Nephron progenitor cell (in vitro differentiated cells): ENCODE results near the gene TBC1D7.

ENCODE experiments used
- DNase-seq: peaks from one replicate; pipeline ENCODE4 v3.0.0; 2021
- H3K27ac Mint-ChIP-seq: 2 replicates; pipeline ENCODE4 v1.8.0; 2021; ENCODE audit warnings: mild to moderate bottlenecking, moderate library complexity, mixed read lengths
- H3K27me3 Mint-ChIP-seq: 2 replicates; pipeline ENCODE4 v1.8.0; 2021; ENCODE audit warnings: mild to moderate bottlenecking, low read depth, mixed read lengths; ENCODE audit not compliant: poor library complexity
- H3K36me3 Mint-ChIP-seq: 2 replicates; pipeline ENCODE4 v1.8.0; 2021; ENCODE audit warnings: low read depth, mixed read lengths
- H3K4me1 Mint-ChIP-seq: 2 replicates; pipeline ENCODE4 v1.8.0; 2021; ENCODE audit warnings: mixed read lengths
- H3K4me3 Mint-ChIP-seq: 2 replicates; pipeline ENCODE4 v1.8.0; 2021; ENCODE audit warnings: mild to moderate bottlenecking, moderate library complexity, mixed read lengths
- H3K9me3 Mint-ChIP-seq: 2 replicates; pipeline ENCODE4 v1.8.0; 2021; ENCODE audit warnings: mild to moderate bottlenecking, moderate library complexity, mixed read lengths
- CTCF ChIP-seq: fragments of 200-600 bp; sonication (generic); IDR thresholded peaks from 2 replicates; pipeline ENCODE4 v1.5.0; 2021; ENCODE audit warnings: antibody characterized with exemption

Gene TBC1D7

GRCh38 chr6:13328076-13328874 is at the start of gene TBC1D7:
Gene TBC1D7, minus strand, starts transcription at chr6:13328537. Its CDS starts 1,639 bp downstream, at chr6:13326898.
- no peak for TF ChIP-seq CTCF
- Mint-ChIP-seq H3K27me3 (peaks cover 8% of the 10 kb centered on the region), H3K36me3 (peaks cover 28% of the 10 kb centered on the region), H3K4me3 (peak within 1 kb of the TSS; percentile 95), H3K4me1 (peaks cover 47% of the 10 kb centered on the region), H3K27ac (peak within 1 kb of the TSS; percentile 95), H3K9me3 (no peaks in the 10 kb centered on the region)
- DNase-seq, result peak; percentile 96

GRCh38 chr6:13377054-13377758 is 48.9 kb upstream of the TBC1D7 start:
- Mint-ChIP-seq H3K4me3 (no peak overlapping the region), H3K36me3 (no peaks in the 10 kb centered on the region), H3K9me3 (peaks cover 16% of the 10 kb centered on the region), H3K27ac (no peak overlapping the region), H3K4me1 (peaks cover 56% of the 10 kb centered on the region), H3K27me3 (peaks cover 3% of the 10 kb centered on the region)
- no peak for TF ChIP-seq CTCF
- DNase-seq, result no peak

- Mint-ChIP-seq H3K9me3 (peaks cover 9% of the 10 kb centered on the region), H3K4me1 (peaks cover 57% of the 10 kb centered on the region), H3K27ac (no peak overlapping the region), H3K36me3 (no peaks in the 10 kb centered on the region), H3K4me3 (no peak overlapping the region), H3K27me3 (peaks cover 3% of the 10 kb centered on the region)
- no peak for DNase-seq
- TF ChIP-seq CTCF, result no peak
Measured at GRCh38 chr6:13375360-13375878, 47.1 kb upstream of the TBC1D7 start.

GRCh38 chr6:13373919-13374318 is 45.6 kb upstream of the TBC1D7 start:
- DNase-seq, result no peak
- H3K27ac Mint-ChIP-seq, result no peak overlapping the region
- no peaks in the 10 kb centered on the region for H3K36me3 Mint-ChIP-seq
- H3K9me3 Mint-ChIP-seq, result peaks cover 9% of the 10 kb centered on the region
- no peak for TF ChIP-seq CTCF
- H3K27me3 Mint-ChIP-seq, result peaks cover 1% of the 10 kb centered on the region
- peaks cover 50% of the 10 kb centered on the region for H3K4me1 Mint-ChIP-seq
- no peak overlapping the region for H3K4me3 Mint-ChIP-seq

- peaks cover 9% of the 10 kb centered on the region for H3K9me3 Mint-ChIP-seq
- H3K27me3 Mint-ChIP-seq, result no peaks in the 10 kb centered on the region
- H3K27ac Mint-ChIP-seq, result peak overlapping the region; percentile 37
- H3K4me1 Mint-ChIP-seq, result peaks cover 50% of the 10 kb centered on the region
- H3K36me3 Mint-ChIP-seq, result no peaks in the 10 kb centered on the region
- TF ChIP-seq CTCF, result no peak
- no peak for DNase-seq
- H3K4me3 Mint-ChIP-seq, result no peak overlapping the region
Measured at GRCh38 chr6:13373488-13373886, 45.1 kb upstream of the TBC1D7 start.
